Measurements from ENCODE around the gene KCNQ1. TPM values are rescaled to one million over a fixed set of nuclear protein-coding genes. Genes with fewer than 3 reads are reported as not detected.

KCNQ1 gene
- total and polyA plus RNA-seq, 2 donors (not counting 3 experiments of a cell fraction or from before 2014, with no cell fraction given): 0.07 to 0.09 TPM

GRCh38 chr11:2696455-2696854 is 251.6 kb downstream of the KCNQ1 start:
- H3K79me2 ChIP-seq (ENCODE audit: control insufficient read depth, insufficient read depth, low read length): peaks cover 44% of the 10 kb centered on the region
- ChIA-PET CTCF (no interaction called here), POLR2A (no interaction called here)
- no peak overlapping the region for H3K4me3 ChIP-seq (replicated peaks in 1 of 3; ENCODE audit: insufficient read depth in 1 of 3, low read depth in 1 of 3, low read length in 3 of 3)
- FAIRE-seq: no peak
- H4K20me1 ChIP-seq (replicated peaks; ENCODE audit: control insufficient read depth, extremely low read depth, insufficient read depth, low read length): no peaks in the 10 kb centered on the region
- TF ChIP-seq MAX (IDR thresholded peaks at IDR 0.05; ENCODE audit: insufficient read depth, insufficient read length) (no peak), FOS (IDR thresholded peaks at IDR 0.05; ENCODE audit: borderline replicate concordance, insufficient read depth, low read length) (no peak), CTCF (IDR thresholded peaks at IDR 0.05; ENCODE audit: extremely low read depth in 1 of 2, insufficient read depth in 1 of 2, low read depth in 1 of 2, low read length in 2 of 2) (no peak), JUN (IDR thresholded peaks at IDR 0.05; ENCODE audit: borderline replicate concordance, insufficient read depth, insufficient read length, low read depth) (no peak)
- H3K36me3 ChIP-seq (ENCODE audit: control insufficient read depth in 2 of 2, extremely low read depth in 1 of 2, insufficient read depth in 2 of 2, low read length in 2 of 2): no peaks in the 10 kb centered on the region
- no peak overlapping the region for H3K9ac ChIP-seq (replicated peaks; ENCODE audit: extremely low read depth, insufficient read depth, low read length)
- dilution Hi-C loops (cut with MboI; ENCODE audit: extremely low pct_ligation_motif_present, low sequenced_read_pairs) (no loop called here), intact Hi-C loops (cut with micrococcal nuclease) (no loop called here)
- peaks cover 5% of the 10 kb centered on the region for H3K4me1 ChIP-seq (ENCODE audit: control insufficient read depth, extremely low read depth, insufficient read depth, low read length)
- no peaks in the 10 kb centered on the region for H3K27me3 ChIP-seq (ENCODE audit: control insufficient read depth in 2 of 2, insufficient read depth in 2 of 2, low read length in 2 of 2)
- no peak overlapping the region for H3K27ac ChIP-seq (ENCODE audit: insufficient read depth, low read depth, low read length)
- DNase-seq (ENCODE audit: low read depth, low spot score): no peak
- no peaks in the 10 kb centered on the region for H3K9me3 ChIP-seq (replicated peaks; ENCODE audit: control insufficient read depth, insufficient read depth, low read length)
- H2AFZ ChIP-seq (ENCODE audit: low read depth, low read length): no peak overlapping the region
- no TSS peak for BruUV-seq (replicated peaks)
- no peaks in the 10 kb centered on the region for H3K9me1 ChIP-seq (replicated peaks; ENCODE audit: control insufficient read depth, extremely low read depth, insufficient read depth, low read length)
- H3K4me2 ChIP-seq (ENCODE audit: insufficient read depth, low read length): no peak overlapping the region

DNA sequence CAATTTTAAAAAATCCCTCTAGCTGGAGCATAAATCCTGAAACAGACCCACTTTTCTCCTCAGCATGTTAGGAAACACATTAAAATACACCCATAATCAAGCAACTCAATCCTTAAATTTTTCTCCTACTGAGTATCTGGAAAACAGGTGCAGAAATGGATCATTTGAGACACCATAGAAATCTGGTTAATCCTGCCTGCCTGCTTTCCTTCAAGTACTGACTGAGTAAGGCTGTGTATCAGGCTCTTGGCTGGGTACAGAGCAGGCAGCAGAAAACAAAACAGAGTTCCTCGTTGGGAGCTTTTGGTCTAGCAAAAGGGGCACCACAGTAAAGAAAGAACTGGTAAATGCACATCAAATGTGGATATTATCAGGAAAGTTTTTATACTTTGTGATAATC is 253.1 kb downstream of the KCNQ1 start:
- CTCF ChIA-PET: no interaction called here
- no peak for FAIRE-seq
- no peaks in the 10 kb centered on the region for H4K20me1 ChIP-seq (replicated peaks; ENCODE audit: control insufficient read depth, extremely low read depth, insufficient read depth, low read length)

More for the DNA sequence above, 253.1 kb downstream of the KCNQ1 start:
- Histone ChIP-seq H3K79me2 (ENCODE audit: control insufficient read depth, insufficient read depth, low read length) (peaks cover 39% of the 10 kb centered on the region), H3K4me1 (ENCODE audit: control insufficient read depth, extremely low read depth, insufficient read depth, low read length) (peaks cover 5% of the 10 kb centered on the region), H3K4me2 (ENCODE audit: insufficient read depth, low read length) (peak overlapping the region; percentile 79), H3K9me3 (replicated peaks; ENCODE audit: control insufficient read depth, insufficient read depth, low read length) (no peaks in the 10 kb centered on the region), H3K9ac (replicated peaks; ENCODE audit: extremely low read depth, insufficient read depth, low read length) (no peak overlapping the region), H3K27me3 (ENCODE audit: control insufficient read depth in 2 of 2, insufficient read depth in 2 of 2, low read length in 2 of 2) (no peaks in the 10 kb centered on the region), H2AFZ (ENCODE audit: low read depth, low read length) (no peak overlapping the region), H3K36me3 (ENCODE audit: control insufficient read depth in 2 of 2, extremely low read depth in 1 of 2, insufficient read depth in 2 of 2, low read length in 2 of 2) (no peaks in the 10 kb centered on the region), H3K4me3 (replicated peaks in 1 of 3; ENCODE audit: insufficient read depth in 1 of 3, low read depth in 1 of 3, low read length in 3 of 3) (peak overlapping the region in 1 of 3 experiments; percentile 69), H3K9me1 (replicated peaks; ENCODE audit: control insufficient read depth, extremely low read depth, insufficient read depth, low read length) (no peaks in the 10 kb centered on the region), H3K27ac (ENCODE audit: insufficient read depth, low read depth, low read length) (no peak overlapping the region)
- dilution Hi-C loops (cut with MboI; ENCODE audit: extremely low pct_ligation_motif_present, low sequenced_read_pairs) (no loop called here), intact Hi-C loops (cut with micrococcal nuclease) (loop anchor here (2.0 kb wide), 1 partner anchor 165 kb away; no protein-coding TSS in a partner anchor)
- no peak for DNase-seq (ENCODE audit: low read depth, low spot score)
- TF ChIP-seq EZH2 (IDR thresholded peaks at IDR 0.05; ENCODE audit: borderline replicate concordance, low read depth, low read length, severe bottlenecking): no peak
- TF ChIP-seq POLR2AphosphoS5 (IDR thresholded peaks at IDR 0.05; ENCODE audit: insufficient read depth, low read depth, low read length): no peak
- no peak for TF ChIP-seq MAX (IDR thresholded peaks at IDR 0.05; ENCODE audit: insufficient read depth, insufficient read length)
- TF ChIP-seq MYC (IDR thresholded peaks at IDR 0.05; ENCODE audit: low read depth, low read length): no peak
- no peak for TF ChIP-seq CTCF (IDR thresholded peaks at IDR 0.05; ENCODE audit: extremely low read depth in 1 of 2, insufficient read depth in 1 of 2, low read depth in 1 of 2, low read length in 2 of 2)
- no peak for TF ChIP-seq GATA2 (IDR thresholded peaks at IDR 0.05; ENCODE audit: insufficient read depth, insufficient read length, low read depth, low read length)
- no peak for TF ChIP-seq POLR2A (IDR thresholded peaks at IDR 0.05; ENCODE audit: low read depth, low read length)
- TF ChIP-seq JUN (IDR thresholded peaks at IDR 0.05; ENCODE audit: borderline replicate concordance, insufficient read depth, insufficient read length, low read depth): no peak
- POLR2A ChIA-PET: no interaction called here
- BruUV-seq (replicated peaks): TSS peak; percentile 25
